AG09319 (cell line): ENCODE results near the gene MFSD6.

Experiments used
- DNase-seq: peaks from one replicate; pipeline ENCODE4 v3.0.0-alpha.2; 2010; ENCODE audit warnings: low read depth; ENCODE audit errors: extremely low read depth
- CTCF ChIP-seq: IDR thresholded peaks from 2 replicates; pipeline ENCODE4 v1.5.1; 2011; ENCODE audit warnings: low read depth, mild to moderate bottlenecking, inconsistent platforms, low read length, moderate library complexity

MFSD6 gene

GRCh38 chr2:190545093-190545492 is 136.9 kb downstream of the MFSD6 start:
- TF ChIP-seq CTCF: no peak
- DNase-seq: no peak

- TF ChIP-seq CTCF: no peak
- no peak for DNase-seq
Observed at GRCh38 chr2:190545555-190546385, 137.6 kb downstream of the MFSD6 start.

DNA sequence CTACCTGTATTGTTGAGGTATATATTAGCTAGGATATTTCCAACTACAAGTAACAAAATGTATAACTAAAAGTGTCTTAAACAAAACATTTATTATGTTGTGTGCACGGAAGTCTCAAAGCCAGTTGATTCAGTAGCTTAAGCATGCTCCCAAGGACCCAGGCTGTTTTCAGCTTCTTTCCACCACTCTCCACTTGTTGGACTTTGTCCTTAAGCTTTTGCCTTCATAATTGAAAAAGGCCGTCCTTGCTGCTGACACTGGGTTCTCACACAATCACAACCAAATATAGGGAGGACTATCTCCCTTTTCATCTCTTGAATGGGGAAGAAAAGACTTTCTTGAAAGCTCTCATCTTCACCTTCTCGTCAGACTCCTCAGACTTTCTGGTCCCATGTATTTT is 138.6 kb downstream of the MFSD6 start:
- no peak for DNase-seq
- no peak for TF ChIP-seq CTCF

- DNase-seq: no peak
- no peak for TF ChIP-seq CTCF
Observed at GRCh38 chr2:190547886-190548285, 139.7 kb downstream of the MFSD6 start.

GRCh38 chr2:190550137-190550536 is 142.0 kb downstream of the MFSD6 start:
- TF ChIP-seq CTCF: no peak
- DNase-seq: no peak
